ENCODE data around the gene TUSC1. TPM values are rescaled to one million over a fixed set of nuclear protein-coding genes. Genes with fewer than 3 reads are reported as not detected.
"Not testable (repeated sequence)": the region's sequence is repeated elsewhere in the genome, so short reads cannot be mapped to it uniquely, and the experiment has no call there.

The TUSC1 gene
- total RNA-seq, 4 donors from 2014 or later: 14.1 to 30.5 (median 19.9) TPM

GRCh38 chr9:25678846-25679360 is 659 bp upstream of the TUSC1 start:
- no peak for DNase-seq (ENCODE audit: low spot score)
- TF ChIP-seq CTCF (IDR thresholded peaks at IDR 0.05): no peak
- ATAC-seq (ENCODE audit: low FRiP score): no peak

- DNase-seq (ENCODE audit: low spot score): peak; percentile 66
- ATAC-seq (ENCODE audit: low FRiP score): peak; percentile 91
- no peak for TF ChIP-seq CTCF (IDR thresholded peaks at IDR 0.05)
These were observed 720 bp downstream of the TUSC1 start for GRCh38 chr9:25677301-25678146.

- DNase-seq (ENCODE audit: low spot score); ATAC-seq (ENCODE audit: low FRiP score): not testable (repeated sequence)
These were observed 2.4 kb downstream of the TUSC1 start for GRCh38 chr9:25675858-25676257.

- ATAC-seq (ENCODE audit: low FRiP score) (no peak), DNase-seq (ENCODE audit: low spot score) (no peak)
- no peak for TF ChIP-seq CTCF (IDR thresholded peaks at IDR 0.05)
These were observed 19.7 kb downstream of the TUSC1 start for GRCh38 chr9:25658571-25658970.

GRCh38 chr9:25654417-25654816 is 23.8 kb downstream of the TUSC1 start:
- ATAC-seq (ENCODE audit: low FRiP score) (no peak), DNase-seq (ENCODE audit: low spot score) (no peak)
- no peak for TF ChIP-seq CTCF (IDR thresholded peaks at IDR 0.05)

GRCh38 chr9:25648116-25648515 is 30.1 kb downstream of the TUSC1 start:
- TF ChIP-seq CTCF (IDR thresholded peaks at IDR 0.05): no peak
- ATAC-seq (ENCODE audit: low FRiP score) (no peak), DNase-seq (ENCODE audit: low spot score) (no peak)

- no peak for DNase-seq (ENCODE audit: low spot score)
- no peak for TF ChIP-seq CTCF (IDR thresholded peaks at IDR 0.05)
- no peak for ATAC-seq (ENCODE audit: low FRiP score)
These were observed 42.2 kb downstream of the TUSC1 start for GRCh38 chr9:25636026-25636425.
